ENCODE measurements around the gene BCAR1. TPM values are rescaled to one million over a fixed set of nuclear protein-coding genes. Genes with fewer than 3 reads are reported as not detected.

BCAR1 gene
- total RNA-seq, 4 donors from 2014 or later: 34.6 to 63.7 (median 37.0) TPM

DNA sequence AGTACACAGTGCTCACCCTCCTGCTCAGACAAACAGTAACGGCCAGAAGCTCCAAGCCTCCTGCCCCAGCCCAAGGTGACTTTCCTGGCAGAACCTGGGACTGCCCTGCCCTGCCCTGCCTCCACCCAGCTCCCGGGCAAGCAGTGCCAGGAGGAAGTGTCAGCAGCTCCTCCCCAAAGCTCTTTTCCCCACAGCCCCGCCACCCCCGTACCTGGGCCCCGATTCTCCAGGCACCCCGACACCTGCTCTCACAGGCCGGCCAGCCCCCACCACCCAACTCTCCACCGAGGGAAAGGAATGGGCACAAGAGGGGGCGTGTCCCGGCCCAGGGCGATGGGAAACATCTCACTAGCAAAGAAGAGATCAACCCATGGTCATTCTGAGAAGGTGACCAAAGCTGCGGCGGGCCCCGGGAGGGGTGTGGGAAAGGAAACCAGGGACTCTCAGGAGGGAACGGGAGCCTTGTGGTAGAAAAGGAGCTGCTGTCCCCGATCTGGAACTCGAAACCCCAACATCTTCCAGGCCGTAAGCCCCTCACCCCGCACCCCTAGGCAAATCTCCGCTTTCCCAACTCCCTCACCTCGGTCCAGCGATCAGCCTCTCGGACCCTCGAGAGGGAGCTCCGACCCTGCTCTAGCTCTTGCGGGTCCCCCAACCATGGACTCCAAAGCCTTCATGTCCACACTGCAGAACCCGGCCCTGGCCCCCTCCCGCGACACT is 1.2 kb downstream of the BCAR1 start:
- H3K9me3 ChIP-seq: no peaks in the 10 kb centered on the region
- no peaks in the 10 kb centered on the region for H3K36me3 ChIP-seq
- TF ChIP-seq, protein P1, sequence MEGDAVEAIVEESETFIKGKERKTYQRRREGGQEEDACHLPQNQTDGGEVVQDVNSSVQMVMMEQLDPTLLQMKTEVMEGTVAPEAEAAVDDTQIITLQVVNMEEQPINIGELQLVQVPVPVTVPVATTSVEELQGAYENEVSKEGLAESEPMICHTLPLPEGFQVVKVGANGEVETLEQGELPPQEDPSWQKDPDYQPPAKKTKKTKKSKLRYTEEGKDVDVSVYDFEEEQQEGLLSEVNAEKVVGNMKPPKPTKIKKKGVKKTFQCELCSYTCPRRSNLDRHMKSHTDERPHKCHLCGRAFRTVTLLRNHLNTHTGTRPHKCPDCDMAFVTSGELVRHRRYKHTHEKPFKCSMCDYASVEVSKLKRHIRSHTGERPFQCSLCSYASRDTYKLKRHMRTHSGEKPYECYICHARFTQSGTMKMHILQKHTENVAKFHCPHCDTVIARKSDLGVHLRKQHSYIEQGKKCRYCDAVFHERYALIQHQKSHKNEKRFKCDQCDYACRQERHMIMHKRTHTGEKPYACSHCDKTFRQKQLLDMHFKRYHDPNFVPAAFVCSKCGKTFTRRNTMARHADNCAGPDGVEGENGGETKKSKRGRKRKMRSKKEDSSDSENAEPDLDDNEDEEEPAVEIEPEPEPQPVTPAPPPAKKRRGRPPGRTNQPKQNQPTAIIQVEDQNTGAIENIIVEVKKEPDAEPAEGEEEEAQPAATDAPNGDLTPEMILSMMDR (IDR thresholded peaks at IDR 0.05): no peak
- TF ChIP-seq POLR2AphosphoS5 (IDR thresholded peaks at IDR 0.05): no peak
- TF ChIP-seq EP300 (IDR thresholded peaks at IDR 0.05): no peak
- no peak for TF ChIP-seq POLR2A (IDR thresholded peaks at IDR 0.05)
- WGBS, 2 donors (ENCODE audit: low coverage in 1 of 2): 0 to 1% methylated on average over 2 to 11 of the region's 29 CpGs
- peak overlapping the region; percentile 70 to 97 (median 94) for H3K27ac ChIP-seq
- H3K4me3 ChIP-seq: peak overlapping the region; percentile 63 to 90
- no peak for ATAC-seq
- H3K4me1 ChIP-seq: peaks cover 10 to 97% (median 84%) of the 10 kb centered on the region in 3 donors
- no peaks in the 10 kb centered on the region for H3K27me3 ChIP-seq

- peaks cover 16 to 97% (median 84%) of the 10 kb centered on the region in 3 donors for H3K4me1 ChIP-seq
- TF ChIP-seq EP300 (IDR thresholded peaks at IDR 0.05): no peak
- no peaks in the 10 kb centered on the region for H3K9me3 ChIP-seq
- no peaks in the 10 kb centered on the region for H3K36me3 ChIP-seq
- peak overlapping the region in 1 of 2 donors; percentile 90 for H3K4me3 ChIP-seq
- 61% methylated on average over 4 of the region's 5 CpGs; no CpG with 5 or more reads in 1 of the 2 donors for WGBS, 2 donors (ENCODE audit: low coverage in 1 of 2)
- no peaks in the 10 kb centered on the region for H3K27me3 ChIP-seq
- no peak for ATAC-seq
- H3K27ac ChIP-seq: peak overlapping the region in 3 of 4 donors; percentile 92 to 97 (median 95)
These were observed 2.0 kb downstream of the BCAR1 start for GRCh38 chr16:75249441-75249840.

DNA sequence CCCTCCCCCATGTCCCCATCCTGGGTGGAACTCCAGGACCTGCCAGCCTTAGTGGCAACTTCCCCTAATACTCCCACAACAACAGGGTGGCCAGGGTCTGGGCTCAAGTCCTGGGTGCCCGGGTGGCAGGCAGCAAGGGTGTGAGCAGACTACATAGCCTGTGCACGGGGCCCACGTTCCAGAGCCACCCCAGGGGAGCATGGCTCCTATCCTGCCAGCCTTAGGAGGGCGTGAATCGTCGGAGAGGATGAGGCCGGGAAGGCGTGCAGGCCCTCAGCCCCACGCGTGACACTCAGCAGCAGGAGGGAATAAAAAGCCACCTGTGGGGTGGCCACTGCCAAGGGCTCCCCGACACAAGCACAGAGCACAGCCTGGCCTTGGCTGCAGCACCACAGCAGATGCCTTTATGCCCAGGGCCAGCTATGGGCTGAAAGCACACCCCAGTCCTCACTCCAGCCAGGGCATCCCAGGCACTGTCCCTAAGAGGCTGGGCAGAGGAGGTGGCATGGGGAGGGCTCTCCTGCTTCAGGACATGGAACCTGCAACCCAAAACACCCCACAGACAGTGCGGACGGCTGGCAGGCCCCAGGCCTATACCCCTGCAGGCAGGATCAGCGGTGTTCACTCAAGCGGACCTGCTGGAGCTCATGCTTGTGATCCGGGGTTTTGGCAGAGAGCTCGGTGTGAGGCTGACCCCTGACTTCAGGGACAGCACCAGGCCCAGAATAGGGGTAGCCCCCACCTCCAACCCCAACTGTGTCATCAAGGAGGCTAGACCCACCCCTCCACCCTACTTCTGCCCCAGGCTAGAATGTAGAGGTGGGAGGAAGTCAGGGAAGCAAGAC is 2.7 kb downstream of the BCAR1 start:
- no CpG with 5 or more reads among the region's 17 CpGs for WGBS, 2 donors (ENCODE audit: low coverage in 1 of 2)
- Histone ChIP-seq H3K4me3 (no peak overlapping the region), H3K36me3 (no peaks in the 10 kb centered on the region), H3K9me3 (no peaks in the 10 kb centered on the region), H3K27me3 (no peaks in the 10 kb centered on the region), H3K4me1 (peaks cover 16 to 97% (median 84%) of the 10 kb centered on the region in 3 donors), H3K27ac (peak overlapping the region in 3 of 4 donors; percentile 92 to 97 (median 95))
- TF ChIP-seq EP300 (IDR thresholded peaks at IDR 0.05): no peak
- ATAC-seq: no peak

DNA sequence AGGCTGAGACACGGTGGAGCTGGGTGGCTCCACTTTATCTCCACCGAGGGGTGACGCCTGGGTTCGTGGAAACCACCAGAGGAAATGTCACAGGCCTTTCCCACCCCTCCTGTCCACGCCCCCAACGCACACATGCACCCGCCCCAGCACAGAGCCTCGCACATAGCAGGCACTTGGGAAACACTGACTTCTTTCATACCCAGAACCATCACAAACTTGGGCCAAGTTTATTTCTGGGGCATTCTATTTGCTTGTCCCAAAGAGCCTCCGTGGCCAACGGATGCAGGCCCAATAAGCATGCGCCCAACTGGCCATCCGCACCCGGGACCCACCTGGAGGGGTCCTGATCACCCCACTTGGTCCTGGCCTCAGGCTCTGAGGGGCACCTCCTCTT is 3.3 kb downstream of the BCAR1 start:
- Histone ChIP-seq H3K4me3 (no peak overlapping the region), H3K36me3 (no peaks in the 10 kb centered on the region), H3K9me3 (no peaks in the 10 kb centered on the region), H3K4me1 (peaks cover 13 to 97% (median 82%) of the 10 kb centered on the region in 3 donors), H3K27me3 (no peaks in the 10 kb centered on the region), H3K27ac (peak overlapping the region in 3 of 4 donors; percentile 92 to 97 (median 95))
- TF ChIP-seq POLR2AphosphoS5 (IDR thresholded peaks at IDR 0.05) (no peak), POLR2A (IDR thresholded peaks at IDR 0.05) (no peak), EP300 (IDR thresholded peaks at IDR 0.05) (no peak)
- TF ChIP-seq, protein P1 (IDR thresholded peaks at IDR 0.05): no peak
- WGBS, 2 donors (ENCODE audit: low coverage in 1 of 2): 65% methylated on average over 4 of the region's 13 CpGs; no CpG with 5 or more reads in 1 of the 2 donors
- ATAC-seq: no peak

DNA sequence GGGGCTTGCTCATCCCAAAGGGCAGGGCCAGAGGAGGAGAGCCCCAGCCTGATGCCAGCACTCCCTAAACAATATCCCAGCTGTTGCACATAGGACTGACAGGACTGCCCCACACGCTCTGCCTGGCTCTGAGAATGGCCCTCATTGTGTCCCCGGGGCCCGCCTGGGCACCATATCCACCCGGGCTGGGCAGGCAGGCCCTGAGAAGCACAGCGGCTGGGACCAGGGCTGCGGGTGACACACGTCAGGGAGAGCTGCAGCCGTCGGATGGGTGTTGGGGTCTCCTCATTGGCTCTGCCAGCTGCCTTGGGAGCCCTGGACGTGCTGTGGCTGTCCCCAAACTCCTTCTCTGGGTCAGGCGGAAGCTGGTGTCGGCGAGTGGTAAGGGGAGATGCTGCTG is 4.2 kb downstream of the BCAR1 start:
- Histone ChIP-seq H3K27me3 (no peaks in the 10 kb centered on the region), H3K9me3 (no peaks in the 10 kb centered on the region), H3K4me1 (peaks cover 12 to 96% (median 73%) of the 10 kb centered on the region in 3 donors), H3K36me3 (peaks cover 0 to 7% of the 10 kb centered on the region in 2 donors), H3K4me3 (no peak overlapping the region), H3K27ac (peak overlapping the region; percentile 8 to 97 (median 94))
- TF ChIP-seq POLR2AphosphoS5 (IDR thresholded peaks at IDR 0.05) (no peak), POLR2A (IDR thresholded peaks at IDR 0.05) (no peak), EP300 (IDR thresholded peaks at IDR 0.05) (no peak)
- TF ChIP-seq, protein P1 (IDR thresholded peaks at IDR 0.05): no peak
- WGBS, 2 donors (ENCODE audit: low coverage in 1 of 2): no CpG with 5 or more reads among the region's 13 CpGs
- no peak for ATAC-seq
